Measurements from ENCODE around the gene LTV1. TPM values are rescaled to one million over a fixed set of nuclear protein-coding genes. Genes with fewer than 3 reads are reported as not detected.

LTV1 gene
- total RNA-seq, 1 experiment from 2014 or later = 20.7 TPM

- Histone ChIP-seq H2AFZ (ENCODE audit: low read length) (no peak overlapping the region), H3K27me3 (ENCODE audit: low read length) (no peaks in the 10 kb centered on the region), H3K27ac (ENCODE audit: low read length) (no peak overlapping the region), H3K9me2 (replicated peaks; ENCODE audit: low read length) (no peaks in the 10 kb centered on the region), H3K79me2 (ENCODE audit: low read length) (no peaks in the 10 kb centered on the region), H3F3A (ENCODE audit: low read length, unreplicated experiment) (no peaks in the 10 kb centered on the region), H3K4me3 (ENCODE audit: low read length) (no peak overlapping the region), H3K4me1 (ENCODE audit: insufficient read depth, low read length) (no peaks in the 10 kb centered on the region), H4K20me1 (ENCODE audit: low read length) (no peaks in the 10 kb centered on the region), H3K9ac (ENCODE audit: low read length) (no peak overlapping the region), H3K4me2 (ENCODE audit: low read length) (no peak overlapping the region), H3K9me3 (ENCODE audit: low read length) (no peaks in the 10 kb centered on the region), H3K36me3 (ENCODE audit: low read depth, low read length) (no peaks in the 10 kb centered on the region)
- ChIA-PET POLR2A (ENCODE audit: unreplicated experiment) (no interaction called here), CTCF (no interaction called here)
- BruUV-seq (replicated peaks) = no TSS peak
- ATAC-seq (no peak), DNase-seq (no peak)
- TF ChIP-seq EZH2 (IDR thresholded peaks at IDR 0.05; ENCODE audit: low read length, unreplicated experiment) (no peak), EZH2phosphoT487 (IDR thresholded peaks at IDR 0.05; ENCODE audit: borderline replicate concordance, low read length) (no peak), CTCF (conservative IDR thresholded peaks at IDR 0.05; ENCODE audit: low read depth, low read length) (no peak)
- intact Hi-C loops (cut with micrococcal nuclease) = no loop called here
Measured at GRCh38 chr6:143912671-143913070, 69.5 kb downstream of the LTV1 start.

Other genes starting within 250 kb of the LTV1 start
- 19.4 and 25.1 TPM in 2 replicates for gene PHACTR2, start 165.4 kb upstream of the LTV1 start, total RNA-seq (2014; rRNA removed)
- gene ZC2HC1B, start 21.1 kb downstream of the LTV1 start, total RNA-seq (2014; rRNA removed) = not detected in 2 replicates
- 10.9 and 14.4 TPM in 2 replicates for gene PLAGL1, start 164.9 kb downstream of the LTV1 start, total RNA-seq (2014; rRNA removed)